ENCODE data around the gene RPS29.

The RPS29 gene

DNA sequence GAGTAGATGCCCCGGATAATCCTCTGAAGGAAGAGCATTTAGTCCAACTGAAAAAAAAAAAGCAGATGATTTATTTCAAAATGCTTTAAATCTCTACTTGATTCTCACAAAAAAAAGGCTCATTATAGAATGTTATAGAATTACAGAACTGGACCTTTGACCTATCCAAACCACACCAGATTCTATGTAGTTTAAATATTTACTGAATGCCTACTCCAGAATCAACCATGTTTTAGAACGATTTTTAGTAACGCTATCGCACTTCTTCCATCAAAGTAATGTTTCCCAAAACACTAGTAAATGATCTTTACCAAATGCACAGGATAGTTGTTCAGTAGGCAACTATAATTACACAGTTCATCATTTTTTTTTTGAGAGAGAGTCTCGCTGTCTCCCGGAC, 2.6 kb downstream of the RPS29 start:
- no peak overlapping the region for H3K4me3 ChIP-seq (ENCODE audit: low read depth, low read length)
- DNase-seq (ENCODE audit: low read depth): no peak
- in situ Hi-C loops (cut with HindIII; ENCODE audit: low sequenced_read_pairs): no loop called here
- TF ChIP-seq, protein P1, sequence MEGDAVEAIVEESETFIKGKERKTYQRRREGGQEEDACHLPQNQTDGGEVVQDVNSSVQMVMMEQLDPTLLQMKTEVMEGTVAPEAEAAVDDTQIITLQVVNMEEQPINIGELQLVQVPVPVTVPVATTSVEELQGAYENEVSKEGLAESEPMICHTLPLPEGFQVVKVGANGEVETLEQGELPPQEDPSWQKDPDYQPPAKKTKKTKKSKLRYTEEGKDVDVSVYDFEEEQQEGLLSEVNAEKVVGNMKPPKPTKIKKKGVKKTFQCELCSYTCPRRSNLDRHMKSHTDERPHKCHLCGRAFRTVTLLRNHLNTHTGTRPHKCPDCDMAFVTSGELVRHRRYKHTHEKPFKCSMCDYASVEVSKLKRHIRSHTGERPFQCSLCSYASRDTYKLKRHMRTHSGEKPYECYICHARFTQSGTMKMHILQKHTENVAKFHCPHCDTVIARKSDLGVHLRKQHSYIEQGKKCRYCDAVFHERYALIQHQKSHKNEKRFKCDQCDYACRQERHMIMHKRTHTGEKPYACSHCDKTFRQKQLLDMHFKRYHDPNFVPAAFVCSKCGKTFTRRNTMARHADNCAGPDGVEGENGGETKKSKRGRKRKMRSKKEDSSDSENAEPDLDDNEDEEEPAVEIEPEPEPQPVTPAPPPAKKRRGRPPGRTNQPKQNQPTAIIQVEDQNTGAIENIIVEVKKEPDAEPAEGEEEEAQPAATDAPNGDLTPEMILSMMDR (IDR thresholded peaks at IDR 0.05; ENCODE audit: low read depth, low read length, missing control alignments): no peak

DNA sequence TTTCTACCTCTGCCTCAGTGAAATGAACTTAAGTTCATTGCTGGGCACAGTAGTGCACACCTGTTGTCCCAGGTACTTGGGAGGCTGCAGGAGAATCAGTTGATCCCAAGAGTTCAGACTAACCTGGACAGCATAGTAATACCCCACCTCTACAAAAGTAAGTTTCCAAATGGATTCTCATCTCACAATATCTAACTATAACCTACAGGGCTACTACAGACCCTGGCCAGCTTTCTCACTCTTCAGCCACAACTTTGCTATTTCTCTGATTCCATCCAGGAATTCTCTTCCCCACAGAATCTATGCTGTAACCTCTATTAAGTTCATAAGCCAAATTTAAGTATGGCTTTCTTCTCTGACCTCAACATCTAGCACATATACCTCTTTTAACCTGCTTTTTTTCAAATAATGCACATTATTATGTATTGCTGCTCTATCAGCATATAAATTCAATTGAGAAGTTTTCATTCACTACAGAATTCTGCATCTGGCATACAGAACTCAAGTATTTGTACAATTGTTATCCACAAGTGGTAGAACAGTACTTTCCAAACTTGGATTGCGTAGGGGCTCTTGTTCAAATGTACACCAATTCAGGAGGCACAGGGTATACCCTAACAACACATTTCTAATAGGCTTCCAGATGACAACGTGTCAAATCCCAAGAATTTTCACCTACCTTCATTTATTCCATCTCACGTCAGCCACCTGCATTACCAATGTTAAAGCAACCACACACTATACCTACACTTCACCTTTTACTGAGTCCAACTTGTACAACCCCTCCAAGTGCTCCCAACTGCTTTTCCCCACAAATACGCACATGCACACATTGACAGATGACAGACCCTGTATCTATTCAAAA, 3.8 kb downstream of the RPS29 start:
- no peak overlapping the region for H3K4me3 ChIP-seq (ENCODE audit: low read depth, low read length)
- in situ Hi-C loops (cut with HindIII; ENCODE audit: low sequenced_read_pairs): no loop called here
- DNase-seq (ENCODE audit: low read depth): no peak
- TF ChIP-seq, protein P1 (IDR thresholded peaks at IDR 0.05; ENCODE audit: low read depth, low read length, missing control alignments): no peak

DNA sequence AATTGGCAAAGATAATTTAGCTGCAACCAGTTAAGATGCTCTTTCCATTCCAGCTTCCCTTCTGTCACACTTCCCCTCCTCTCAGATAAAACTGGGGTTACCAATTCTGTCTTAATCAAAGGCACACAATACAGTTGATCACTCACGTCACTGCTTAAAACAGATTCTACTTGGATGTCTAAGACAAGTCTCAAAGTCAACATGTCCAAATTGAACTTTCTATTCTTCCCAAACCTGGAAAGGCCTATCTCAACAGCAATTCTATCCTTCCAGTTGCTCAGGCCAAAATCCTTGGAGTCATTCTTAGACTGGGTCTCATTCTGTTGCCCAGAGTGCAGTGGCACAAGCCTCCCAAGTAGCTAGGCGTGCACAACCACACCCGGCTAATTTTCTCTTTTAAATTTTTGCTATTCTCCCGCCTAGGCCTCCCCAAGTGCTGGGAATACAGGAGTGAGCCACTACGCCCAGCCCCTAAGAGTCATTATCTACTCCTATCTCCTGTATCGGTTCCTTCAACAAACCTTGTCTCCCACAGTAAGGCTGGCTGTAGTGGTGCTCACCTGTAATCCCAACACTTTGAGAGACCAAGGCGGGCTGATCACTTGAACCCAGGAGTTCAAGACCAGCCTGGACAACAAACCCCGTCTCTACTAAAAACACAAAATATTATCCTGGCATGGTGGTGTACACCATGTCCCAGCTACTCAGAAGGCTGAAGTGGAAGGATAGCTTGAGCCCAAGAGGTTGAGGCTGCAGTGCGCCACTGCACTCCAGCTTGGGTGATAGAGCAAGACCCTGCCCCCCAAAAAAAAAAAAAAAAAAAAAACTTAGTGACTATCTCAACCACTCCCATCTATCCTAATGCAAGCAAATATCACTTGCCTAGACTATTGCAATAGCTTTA, 4.7 kb downstream of the RPS29 start:
- TF ChIP-seq, protein P1 (IDR thresholded peaks at IDR 0.05; ENCODE audit: low read depth, low read length, missing control alignments): no peak
- no peak overlapping the region for H3K4me3 ChIP-seq (ENCODE audit: low read depth, low read length)
- no peak for DNase-seq (ENCODE audit: low read depth)
- in situ Hi-C loops (cut with HindIII; ENCODE audit: low sequenced_read_pairs): no loop called here

DNA sequence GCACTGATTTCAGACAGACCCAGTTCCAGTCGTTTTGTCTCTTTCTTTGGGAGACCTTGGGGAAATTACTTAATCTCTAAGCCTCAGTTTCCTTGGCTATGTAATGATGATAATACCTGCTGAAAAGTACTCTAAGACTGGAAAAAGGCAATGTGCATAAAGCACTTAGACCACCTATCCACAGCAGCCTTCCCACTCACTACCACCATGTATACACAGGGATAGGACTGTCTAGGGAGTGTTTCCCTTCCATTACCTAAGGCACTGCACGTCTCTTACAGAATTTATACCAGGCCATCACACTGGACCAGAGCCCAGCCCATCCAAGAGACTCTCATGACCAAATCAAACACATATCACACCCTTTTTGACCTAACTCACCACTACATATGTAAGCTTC, 6.3 kb downstream of the RPS29 start:
- no peak overlapping the region for H3K4me3 ChIP-seq (ENCODE audit: low read depth, low read length)
- DNase-seq (ENCODE audit: low read depth): no peak
- TF ChIP-seq, protein P1 (IDR thresholded peaks at IDR 0.05; ENCODE audit: low read depth, low read length, missing control alignments): no peak
- in situ Hi-C loops (cut with HindIII; ENCODE audit: low sequenced_read_pairs): no loop called here

DNA sequence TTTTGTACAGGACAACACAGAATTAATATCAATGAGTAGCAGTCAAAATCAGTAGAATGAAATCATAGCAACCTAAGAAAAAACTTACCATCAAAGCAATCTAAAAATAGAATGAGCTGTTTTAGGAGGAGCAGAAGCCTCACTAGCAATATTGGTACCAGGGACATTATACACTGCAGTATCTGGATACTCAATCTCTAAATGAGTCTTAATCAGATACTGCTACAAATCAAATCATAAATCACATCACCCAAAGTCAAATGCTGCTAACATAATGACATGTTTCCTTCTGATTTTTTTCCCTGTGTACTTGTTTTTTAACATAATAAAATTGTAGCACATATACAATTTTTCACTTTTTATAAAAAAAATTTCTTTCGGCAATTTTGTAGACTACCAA, 8.0 kb downstream of the RPS29 start:
- DNase-seq (ENCODE audit: low read depth): no peak
- H3K4me3 ChIP-seq (ENCODE audit: low read depth, low read length): no peak overlapping the region
- in situ Hi-C loops (cut with HindIII; ENCODE audit: low sequenced_read_pairs): no loop called here
- TF ChIP-seq, protein P1 (IDR thresholded peaks at IDR 0.05; ENCODE audit: low read depth, low read length, missing control alignments): no peak

DNA sequence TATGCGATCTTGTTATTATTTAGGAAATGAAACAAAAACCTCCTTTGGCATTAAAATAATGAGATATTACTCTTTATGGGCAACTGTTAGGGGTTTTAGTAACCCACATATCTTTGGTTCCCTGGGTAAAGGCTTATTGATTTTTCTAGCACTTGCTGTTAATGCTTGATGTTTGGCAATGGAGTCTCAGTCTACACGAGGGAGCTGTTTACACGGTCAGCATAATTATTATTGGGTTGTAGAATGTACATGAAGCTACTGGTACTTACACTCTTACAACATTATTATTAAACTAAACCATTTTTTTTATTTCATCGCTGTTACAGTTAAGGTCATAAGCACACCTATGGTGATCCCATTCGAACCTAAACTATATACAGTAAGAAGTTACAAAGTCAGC, 12.1 kb downstream of the RPS29 start:
- in situ Hi-C loops (cut with HindIII; ENCODE audit: low sequenced_read_pairs): no loop called here
- TF ChIP-seq, protein P1 (IDR thresholded peaks at IDR 0.05; ENCODE audit: low read depth, low read length, missing control alignments): no peak
- DNase-seq (ENCODE audit: low read depth): no peak
- H3K4me3 ChIP-seq (ENCODE audit: low read depth, low read length): no peak overlapping the region

Measured in astrocyte of the cerebellum (primary cell).